GM19467 (cell line): ENCODE results near the gene CNTNAP2.

ENCODE experiments used
- ATAC-seq: cut with Tn5 transposase; IDR thresholded peaks from one replicate; pipeline ENCODE4 v1.9.1; 2021; ENCODE audit warnings: mild to moderate bottlenecking, moderate library complexity; ENCODE audit not compliant: unreplicated experiment

The CNTNAP2 gene

GRCh38 chr7:148337995-148338747 is 2221.6 kb downstream of the CNTNAP2 start:
- no peak for ATAC-seq

GRCh38 chr7:148340438-148341280 is 2224.1 kb downstream of the CNTNAP2 start:
- no peak for ATAC-seq

GRCh38 chr7:148344406-148344805 is 2227.8 kb downstream of the CNTNAP2 start:
- ATAC-seq = no peak

GRCh38 chr7:148347981-148348380 is 2231.4 kb downstream of the CNTNAP2 start:
- no peak for ATAC-seq

GRCh38 chr7:148348466-148348865 is 2231.9 kb downstream of the CNTNAP2 start:
- no peak for ATAC-seq

GRCh38 chr7:148356303-148356702 is 2239.7 kb downstream of the CNTNAP2 start:
- ATAC-seq = no peak

- ATAC-seq = no peak
Observed at GRCh38 chr7:148362541-148362940, 2245.9 kb downstream of the CNTNAP2 start.

GRCh38 chr7:148367731-148368475 is 2251.3 kb downstream of the CNTNAP2 start:
- ATAC-seq = no peak

- ATAC-seq = no peak
Observed at GRCh38 chr7:148368562-148368961, 2252.0 kb downstream of the CNTNAP2 start.

- no peak for ATAC-seq
Observed at GRCh38 chr7:148371280-148371937, 2254.8 kb downstream of the CNTNAP2 start.

- ATAC-seq = no peak
Observed at GRCh38 chr7:148374396-148375259, 2258.0 kb downstream of the CNTNAP2 start.

- no peak for ATAC-seq
Observed at GRCh38 chr7:148379677-148380076, 2263.1 kb downstream of the CNTNAP2 start.

- ATAC-seq = no peak
Observed at GRCh38 chr7:148380596-148381419, 2264.2 kb downstream of the CNTNAP2 start.

- ATAC-seq = no peak
Observed at GRCh38 chr7:148382596-148382995, 2266.0 kb downstream of the CNTNAP2 start.

GRCh38 chr7:148383651-148384050 is 2267.1 kb downstream of the CNTNAP2 start:
- ATAC-seq = no peak

GRCh38 chr7:148385009-148385682 is 2268.5 kb downstream of the CNTNAP2 start:
- no peak for ATAC-seq

- ATAC-seq = no peak
Observed at GRCh38 chr7:148390381-148390780, 2273.8 kb downstream of the CNTNAP2 start.

- no peak for ATAC-seq
Observed at GRCh38 chr7:148391591-148391990, 2275.0 kb downstream of the CNTNAP2 start.
